LoVo (cell line): ENCODE measurements around the gene NPL.

Experiments used
- DNase-seq: peaks from one replicate; pipeline ENCODE4 v3.0.0-alpha.2; 2016; ENCODE audit warnings: low spot score

NPL gene, protein sequence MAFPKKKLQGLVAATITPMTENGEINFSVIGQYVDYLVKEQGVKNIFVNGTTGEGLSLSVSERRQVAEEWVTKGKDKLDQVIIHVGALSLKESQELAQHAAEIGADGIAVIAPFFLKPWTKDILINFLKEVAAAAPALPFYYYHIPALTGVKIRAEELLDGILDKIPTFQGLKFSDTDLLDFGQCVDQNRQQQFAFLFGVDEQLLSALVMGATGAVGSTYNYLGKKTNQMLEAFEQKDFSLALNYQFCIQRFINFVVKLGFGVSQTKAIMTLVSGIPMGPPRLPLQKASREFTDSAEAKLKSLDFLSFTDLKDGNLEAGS

DNA sequence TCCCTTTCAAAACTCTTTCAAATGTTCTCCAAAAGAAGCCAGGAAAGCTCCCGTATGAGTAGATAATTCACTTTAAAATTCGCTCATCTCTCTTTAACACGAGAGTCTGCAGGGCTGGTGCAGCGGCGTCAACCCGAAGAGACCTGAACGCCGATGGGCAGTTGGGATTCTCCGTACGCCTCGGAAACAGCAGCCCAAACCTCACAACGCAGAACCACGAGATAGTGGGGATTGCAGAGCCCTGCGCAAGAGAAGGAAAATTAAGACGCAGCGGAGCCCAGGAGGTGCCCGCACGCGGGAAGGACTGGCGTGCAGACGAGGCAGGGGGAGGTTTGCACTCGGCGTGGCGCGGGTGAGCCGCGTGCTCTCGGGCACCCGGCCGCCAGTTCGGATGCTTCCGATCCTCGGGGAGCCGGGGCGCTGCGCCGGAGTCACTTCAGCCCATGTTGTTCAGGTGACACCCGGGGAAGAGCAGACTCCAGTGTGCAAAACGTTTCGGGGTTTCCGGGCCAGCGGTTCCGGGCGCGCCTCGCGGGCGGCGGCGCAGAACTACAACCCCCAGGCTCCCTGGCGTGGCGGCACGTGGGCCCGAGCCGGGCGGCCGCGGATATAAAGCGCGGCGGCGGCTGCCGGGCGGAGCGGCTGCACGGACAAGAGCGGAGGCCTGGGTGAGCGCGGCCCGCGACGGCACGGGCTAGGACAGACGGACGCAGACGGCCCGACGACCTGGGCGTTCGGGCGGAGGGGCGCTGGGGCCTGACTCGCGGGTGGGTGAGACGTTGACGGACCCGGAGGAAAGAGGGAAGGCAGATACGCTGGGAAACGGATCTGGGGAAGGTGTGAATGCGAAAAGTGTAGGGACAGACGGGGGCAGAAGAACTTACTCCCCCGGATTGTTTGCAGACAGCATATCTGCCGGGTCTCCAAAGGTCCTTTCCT is at the start of gene NPL:
NPL (plus strand) TSS at position 636 of the 939 bp plus-strand sequence. CDS start 4,599 bp downstream, outside the sequence.
- peak; percentile 71 for DNase-seq

DNA sequence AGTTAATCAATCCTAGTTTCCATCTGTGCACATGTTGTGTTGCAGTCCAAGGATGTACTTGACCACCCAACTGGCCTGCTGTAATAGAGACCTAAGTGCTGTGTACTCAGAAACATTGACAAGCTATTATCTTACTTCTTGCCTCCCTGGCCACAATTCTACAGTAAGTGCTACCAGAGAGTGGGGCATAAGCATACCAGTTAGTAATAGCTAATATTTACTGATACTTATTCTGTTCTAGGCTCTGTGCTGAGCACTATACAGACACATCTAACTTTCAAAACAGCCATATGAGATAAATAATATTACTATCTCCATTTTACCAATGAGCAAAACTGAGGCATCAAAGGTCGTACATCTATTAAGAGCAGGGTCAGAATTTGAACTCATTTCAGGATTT is 49.5 kb upstream of the NPL start:
- no peak for DNase-seq

DNA sequence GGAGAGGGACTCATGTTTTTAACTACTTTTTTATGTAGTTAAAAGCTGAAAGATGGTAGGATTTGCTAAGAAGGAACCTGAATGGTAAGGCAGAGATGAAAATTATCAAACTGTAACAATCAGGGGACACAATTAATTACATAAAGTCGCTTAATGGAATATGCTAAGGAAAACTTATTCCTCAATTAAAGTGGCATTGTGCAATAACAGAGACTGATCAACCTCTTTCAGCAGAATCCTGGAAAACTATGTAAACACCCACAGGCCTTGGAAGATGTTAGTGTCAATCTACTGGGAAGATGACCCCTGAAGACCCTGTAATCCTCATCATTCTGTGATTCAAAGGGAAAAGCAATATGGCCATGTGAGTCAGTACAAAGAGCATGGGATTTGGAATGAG is 46.8 kb upstream of the NPL start:
- DNase-seq, result no peak

DNA sequence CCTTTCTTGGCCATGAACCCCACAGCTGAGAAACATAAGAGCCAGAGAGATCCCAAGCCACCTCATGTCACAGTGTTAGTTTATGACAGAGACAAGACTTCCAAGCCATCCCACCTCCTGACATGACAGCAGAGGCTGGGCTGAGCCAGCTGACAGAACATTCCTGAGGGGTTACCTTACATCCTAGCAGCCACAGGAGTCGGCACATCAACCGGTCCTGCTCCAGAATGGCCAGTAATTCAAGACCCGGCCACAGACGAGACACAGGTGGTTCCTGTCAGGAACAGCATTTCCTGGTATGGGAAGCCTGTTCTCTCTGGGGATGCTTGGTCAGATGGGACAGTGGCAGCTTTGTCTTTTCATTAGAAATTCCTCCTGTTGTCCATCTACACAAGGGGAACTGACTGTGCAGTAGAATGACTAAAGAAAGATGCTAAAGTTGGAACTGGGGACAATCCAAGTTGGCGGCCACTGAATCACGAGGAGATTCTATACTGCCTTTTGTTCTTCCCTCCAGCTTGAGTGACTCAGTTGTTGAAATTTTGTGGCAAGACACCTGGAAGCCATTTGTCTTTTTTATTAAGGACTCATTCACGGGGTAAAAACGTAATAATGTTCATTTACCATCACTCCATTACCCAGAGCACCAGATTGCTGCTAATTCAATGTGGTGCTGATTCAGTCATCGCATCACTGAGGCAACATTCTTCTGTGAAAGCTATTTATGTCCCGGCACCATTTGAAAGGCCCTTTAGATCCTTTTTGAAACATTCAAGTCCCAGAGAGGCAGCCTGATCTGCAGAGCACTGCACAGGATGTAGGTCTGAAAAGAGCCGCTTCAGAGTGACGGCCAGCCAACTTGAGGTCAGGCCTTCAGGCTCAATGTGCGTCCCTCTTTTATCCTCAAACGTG is 37.2 kb upstream of the NPL start:
- no peak for DNase-seq

DNA sequence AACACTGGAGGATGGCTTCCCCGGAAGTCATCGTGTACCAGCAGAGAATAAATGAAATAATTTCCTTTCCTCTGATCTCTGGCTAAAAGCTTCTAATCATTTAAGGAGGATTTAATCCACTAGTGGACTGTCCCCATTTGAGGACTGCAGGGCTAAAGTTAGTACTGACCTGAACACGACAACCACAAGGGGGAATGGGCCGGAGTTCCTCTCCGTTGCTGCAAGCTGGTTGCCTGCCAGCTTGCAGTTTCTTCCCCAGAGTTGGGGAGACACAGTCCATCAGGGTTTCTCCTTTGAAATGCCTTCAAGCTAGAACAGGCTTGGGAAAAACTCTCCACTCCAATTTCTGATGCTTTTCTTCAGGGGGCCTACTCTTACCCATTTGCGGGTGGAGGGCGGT is 35.5 kb upstream of the NPL start:
- no peak for DNase-seq

DNA sequence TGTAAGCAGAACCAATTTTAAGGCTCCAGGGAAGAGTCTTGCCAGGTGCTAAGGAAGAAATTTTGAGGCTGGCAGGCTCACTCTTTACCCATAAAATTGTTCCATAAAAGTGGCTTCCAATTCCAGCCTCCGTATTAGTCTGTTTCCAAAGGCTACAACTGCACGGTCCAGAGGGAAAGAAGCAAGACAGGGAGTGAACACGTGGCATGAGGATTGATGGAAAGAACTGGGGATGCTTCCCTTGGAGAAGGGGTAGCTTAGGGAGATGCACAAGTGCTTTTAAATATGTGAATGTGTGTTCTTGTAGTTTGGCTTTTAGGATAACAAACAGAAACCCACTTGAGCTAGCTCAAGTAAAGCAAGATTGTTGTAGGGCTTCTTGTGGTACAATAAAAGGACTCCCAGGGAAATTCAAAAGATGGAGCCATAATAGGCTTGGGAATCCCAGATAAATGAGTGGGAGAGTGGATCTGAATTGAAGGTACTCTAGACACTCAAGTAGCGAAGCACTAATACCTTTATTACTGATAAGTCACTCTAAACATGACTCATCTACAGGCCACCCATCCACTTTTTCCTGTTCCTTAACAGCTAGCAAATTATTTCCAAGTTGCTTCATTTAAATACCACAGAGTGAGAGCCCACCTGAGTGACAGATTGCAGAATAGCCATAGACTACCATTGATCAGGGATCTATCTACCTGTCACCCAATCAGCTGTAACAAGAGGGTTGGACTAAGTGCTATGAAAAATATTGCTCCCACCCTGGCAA is 34.8 kb upstream of the NPL start:
- no peak for DNase-seq

DNA sequence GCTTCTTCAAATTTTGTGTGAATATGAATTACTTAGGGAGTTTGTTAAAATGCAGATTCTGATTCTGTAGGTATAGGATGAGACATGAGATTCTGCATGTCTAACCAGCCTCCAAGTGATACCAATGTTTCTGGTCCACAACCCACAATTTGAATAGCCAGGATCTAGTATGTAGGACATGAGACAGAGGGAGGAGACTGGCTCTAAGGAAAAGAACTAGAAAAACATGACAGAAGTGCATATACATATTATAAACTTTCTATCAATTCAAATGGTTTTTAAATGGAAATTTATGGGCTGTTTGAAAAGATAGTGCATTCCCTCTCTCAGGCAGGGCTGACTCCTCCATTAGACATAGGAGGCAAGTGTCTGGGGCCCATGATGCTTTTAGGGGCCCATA is 33.9 kb upstream of the NPL start:
- DNase-seq, result no peak

DNA sequence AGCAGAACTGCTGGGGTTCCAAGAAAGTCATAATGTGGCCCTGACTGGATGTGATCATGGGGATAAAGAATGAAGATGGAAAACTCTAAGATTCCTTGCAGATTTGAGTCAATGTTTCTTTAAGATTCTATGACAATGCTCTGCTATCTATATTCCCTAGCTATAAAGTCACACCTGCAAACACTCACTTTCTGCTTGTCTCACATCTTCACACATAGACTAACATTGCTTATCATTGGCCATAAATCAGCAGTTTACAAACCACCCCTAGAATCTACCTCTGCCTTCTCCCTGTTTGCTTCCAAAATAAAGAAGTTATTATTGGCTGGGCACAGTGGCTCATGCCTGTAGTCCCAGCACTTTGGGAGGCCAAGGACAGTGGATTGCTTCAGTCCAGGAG is 33.1 kb upstream of the NPL start:
- DNase-seq, result no peak

DNA sequence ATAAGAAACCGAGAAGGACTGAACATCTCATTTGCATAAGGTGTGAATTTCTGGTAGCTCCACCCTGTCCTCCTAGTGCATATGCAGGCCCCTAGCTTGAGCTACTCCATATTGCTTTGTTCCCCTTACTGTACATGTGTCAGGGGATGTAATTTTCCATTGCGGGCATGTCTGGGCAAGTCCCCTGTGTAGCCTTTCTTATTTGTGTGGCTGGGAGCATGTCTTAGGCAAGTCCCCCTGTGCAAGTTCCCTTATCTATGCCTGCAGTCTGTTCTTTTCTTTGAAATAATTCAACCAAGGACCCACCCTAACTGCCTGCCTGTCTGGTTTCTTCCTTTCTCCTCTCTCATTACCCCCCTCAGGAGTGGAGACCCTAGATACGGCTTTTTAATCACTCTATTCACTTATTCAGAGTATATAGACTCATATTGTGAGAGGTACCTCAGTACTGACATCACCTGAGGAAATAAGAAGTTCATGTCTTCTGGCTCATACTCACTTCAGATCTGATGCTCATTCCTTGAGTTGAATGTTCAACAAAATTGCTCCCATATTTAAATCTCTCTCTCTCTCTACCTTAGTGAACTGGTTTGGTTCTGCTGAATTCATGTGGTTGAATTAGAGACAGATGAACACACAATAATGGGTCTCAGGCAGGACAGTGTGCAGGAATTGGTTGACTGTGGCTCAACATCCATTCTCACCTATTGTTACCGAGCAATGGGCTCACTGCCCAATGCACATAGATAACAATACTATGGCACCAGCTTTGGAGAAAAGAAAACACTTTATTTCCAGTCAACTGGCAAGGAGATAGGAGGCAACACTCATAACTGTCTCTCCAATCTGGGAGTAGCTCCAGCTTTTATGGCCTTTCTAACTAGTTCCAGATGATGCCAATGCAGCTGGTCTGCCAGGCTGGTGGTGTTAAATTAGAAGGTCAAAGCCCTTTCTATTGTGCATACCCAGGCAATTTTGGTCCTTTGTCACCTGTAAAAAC is 27.9 kb upstream of the NPL start:
- DNase-seq, result no peak

DNA sequence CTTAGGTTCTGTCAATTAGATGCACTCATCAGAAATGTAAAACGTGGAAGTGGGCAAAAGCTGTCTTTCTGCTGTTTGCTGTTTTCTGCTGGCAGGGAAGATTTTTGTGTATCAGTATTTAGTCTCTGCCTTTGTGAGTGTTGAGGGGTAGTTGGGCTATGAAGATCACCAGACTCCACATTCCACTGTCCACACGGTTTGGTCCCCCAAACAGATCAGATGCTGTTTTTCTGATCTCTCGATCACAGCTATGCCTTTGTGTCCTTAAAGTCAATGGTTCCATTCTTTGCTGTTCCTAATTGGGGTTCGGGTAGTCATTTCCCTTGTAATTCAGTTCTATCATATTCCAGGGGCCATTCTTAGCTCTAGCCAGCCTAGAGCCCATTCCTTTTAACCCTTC is 27.0 kb upstream of the NPL start:
- no peak for DNase-seq

DNA sequence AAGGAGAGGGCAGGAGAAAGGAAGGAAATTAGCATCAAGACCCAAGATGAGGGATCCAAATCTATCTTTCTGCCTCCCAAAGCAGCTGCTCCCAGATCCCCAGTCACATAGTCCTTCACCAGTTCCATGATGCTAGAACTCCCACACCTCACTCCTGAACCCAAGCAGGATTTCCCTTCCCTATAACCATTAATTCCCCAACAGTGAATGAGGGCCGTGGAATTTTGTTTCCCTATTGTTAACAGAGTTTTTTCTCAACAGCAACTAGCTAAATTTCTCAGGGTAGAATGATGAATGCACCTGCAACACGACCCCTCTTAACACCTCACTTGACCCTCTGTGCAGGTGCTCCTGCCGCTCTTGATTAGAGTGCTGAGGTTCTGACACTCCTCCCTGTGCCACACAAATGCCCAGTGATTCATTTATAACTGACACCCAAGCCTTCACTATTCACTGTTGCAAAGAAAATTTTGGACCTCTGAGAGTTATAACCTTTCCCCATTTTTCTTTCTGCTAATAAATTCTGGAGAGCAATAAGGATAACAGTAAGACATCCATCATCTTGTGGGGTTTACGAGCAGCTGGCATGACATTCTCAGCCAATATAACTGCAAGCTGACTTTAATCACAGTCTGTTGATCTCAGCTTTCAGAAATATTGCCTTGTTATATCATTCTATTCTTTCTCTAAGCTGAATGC is 25.4 kb upstream of the NPL start:
- DNase-seq, result no peak

DNA sequence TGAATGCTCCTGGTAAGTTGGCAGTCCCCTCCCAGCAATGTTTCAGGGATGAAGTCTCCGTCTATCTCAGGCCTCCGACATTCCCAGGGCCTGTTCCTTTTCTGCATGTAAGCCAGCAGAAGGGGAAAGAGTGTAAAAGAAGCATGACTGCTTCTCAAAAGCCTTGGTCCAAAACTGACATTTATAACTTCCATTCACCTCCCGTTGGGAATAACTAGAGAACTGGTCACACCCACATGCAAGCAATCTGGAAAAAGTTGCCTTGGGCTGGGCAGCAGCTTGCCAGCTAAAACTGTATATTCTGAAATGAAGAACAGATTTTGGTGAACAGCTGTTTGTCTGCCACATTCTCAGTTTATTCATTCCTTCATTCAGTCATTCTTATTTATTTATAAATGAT is 24.2 kb upstream of the NPL start:
- no peak for DNase-seq

DNA sequence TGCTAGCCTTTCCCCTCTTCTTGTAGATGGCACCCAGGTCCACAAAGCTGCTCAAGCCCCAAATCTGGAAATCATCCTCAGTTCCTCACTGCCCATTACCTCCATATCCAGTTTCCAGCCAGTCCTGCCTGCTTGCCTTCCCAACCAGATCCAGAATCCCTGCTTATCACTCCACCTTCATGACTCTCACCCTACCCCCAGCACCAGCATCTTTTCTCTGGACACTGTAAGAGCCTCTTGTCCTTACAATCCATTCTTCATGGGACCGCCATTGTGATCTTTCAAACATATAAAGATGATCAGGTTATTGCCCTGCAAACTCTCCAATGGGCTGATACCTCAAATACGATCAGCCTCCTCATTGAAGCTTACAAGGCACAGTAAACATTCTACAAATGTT is 23.5 kb upstream of the NPL start:
- no peak for DNase-seq

DNA sequence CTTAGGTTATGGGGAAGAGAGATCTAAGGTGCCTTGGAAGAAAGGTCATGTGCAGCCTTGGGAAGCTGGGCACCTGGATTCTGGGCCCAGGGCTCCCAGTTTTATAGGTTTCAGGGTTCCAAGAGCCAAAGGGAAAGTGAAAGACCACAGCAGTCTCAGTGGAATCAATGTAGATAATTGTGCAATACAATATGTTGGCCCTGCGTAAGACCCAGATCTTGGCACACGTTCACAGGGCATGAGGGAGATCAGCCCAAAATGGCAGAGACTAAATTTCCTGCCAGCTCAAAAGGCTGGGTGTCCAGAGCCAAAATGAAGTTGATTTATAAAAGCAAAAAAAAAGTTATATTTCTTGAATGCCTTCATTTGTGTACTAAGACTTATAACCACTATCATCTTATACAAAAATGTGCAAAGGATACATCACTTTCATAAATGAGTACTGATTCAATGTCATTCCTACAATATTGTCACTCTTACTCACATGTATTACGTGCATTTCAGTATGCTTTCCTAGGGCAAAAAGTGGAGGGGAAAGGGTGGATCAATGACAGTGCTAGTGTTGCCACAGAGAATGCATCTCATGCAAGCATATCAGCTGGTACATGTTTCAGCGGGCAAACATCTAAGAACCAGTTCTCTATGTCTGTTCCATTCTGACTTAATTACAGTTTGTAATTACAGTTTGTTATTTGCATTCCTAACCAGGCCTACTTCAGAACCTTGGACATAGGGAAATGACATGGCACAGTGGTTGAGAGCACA is 22.5 kb upstream of the NPL start:
- DNase-seq, result no peak

DNA sequence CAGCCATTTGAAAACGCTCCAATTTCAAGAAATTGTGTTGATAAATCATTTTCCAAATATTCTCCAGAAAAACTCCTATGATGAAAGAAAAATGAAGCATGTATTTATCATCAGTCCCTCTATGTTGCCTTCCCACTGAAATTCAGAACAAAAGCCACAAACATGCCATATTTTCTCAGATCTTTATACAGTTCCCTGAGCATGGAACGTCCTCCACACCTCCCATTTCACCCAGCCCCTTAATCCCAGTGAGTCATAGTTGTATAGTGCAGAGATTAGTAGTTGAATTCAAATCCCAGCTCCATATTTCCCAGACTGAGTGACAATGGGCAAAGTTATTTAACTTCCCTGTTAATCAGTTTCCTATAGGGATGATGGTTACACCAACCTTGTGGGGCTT is 20.6 kb upstream of the NPL start:
- no peak for DNase-seq

DNA sequence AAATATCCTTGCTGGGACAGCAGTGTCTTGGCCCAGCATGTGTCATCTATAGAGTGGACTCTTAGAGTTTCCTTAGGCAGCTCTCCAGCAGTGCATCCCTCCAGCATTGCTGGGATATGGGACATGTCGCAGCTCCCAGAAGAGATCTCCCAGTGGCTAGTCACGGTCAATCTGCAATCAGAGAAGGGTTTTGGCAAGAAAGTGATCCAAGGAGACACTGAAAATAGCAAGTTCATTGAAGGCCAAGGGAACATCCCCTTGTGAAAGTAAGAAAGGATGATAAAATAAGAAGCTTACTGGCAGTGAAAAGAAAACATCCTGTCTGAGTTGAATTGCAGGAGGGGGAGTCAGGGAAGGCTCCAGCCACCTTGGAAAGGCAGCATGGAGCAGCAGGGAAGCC is 19.3 kb upstream of the NPL start:
- no peak for DNase-seq

DNA sequence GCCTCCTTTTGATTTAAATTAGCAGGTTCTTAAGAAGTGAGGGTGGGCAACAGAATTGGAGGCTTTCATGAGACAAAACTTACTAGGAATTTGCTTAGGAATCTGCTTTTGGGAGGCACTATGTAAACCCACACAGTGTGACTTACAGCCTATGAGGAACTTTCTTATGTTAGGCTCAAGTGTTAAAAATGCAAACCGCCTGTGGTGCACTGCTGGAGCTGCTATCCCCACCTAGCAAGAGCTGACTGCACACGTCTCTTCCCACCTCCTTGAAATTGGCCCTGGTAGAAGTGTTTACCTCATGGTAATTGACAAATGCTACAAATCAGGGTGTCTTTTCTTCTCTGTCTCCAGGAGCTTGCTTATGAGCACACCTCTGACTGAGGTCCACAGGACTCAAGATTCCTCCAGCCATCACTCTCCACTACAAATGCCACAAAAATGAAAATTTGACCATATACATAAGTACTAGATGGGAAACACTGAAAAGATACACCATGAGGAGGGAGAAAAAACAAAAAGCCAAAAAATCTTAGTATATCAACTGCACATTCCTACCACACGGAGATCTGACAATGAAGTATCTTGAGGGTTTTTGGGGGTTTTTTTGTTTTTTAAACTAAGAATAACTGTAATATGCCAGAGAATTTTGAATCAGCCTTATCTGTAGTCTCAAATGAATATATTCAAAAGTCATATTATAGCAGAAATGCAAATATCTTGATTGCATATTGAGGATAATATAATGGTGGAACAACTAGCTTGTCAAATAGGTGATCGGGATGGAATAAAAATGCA is 18.2 kb upstream of the NPL start:
- DNase-seq, result no peak

DNA sequence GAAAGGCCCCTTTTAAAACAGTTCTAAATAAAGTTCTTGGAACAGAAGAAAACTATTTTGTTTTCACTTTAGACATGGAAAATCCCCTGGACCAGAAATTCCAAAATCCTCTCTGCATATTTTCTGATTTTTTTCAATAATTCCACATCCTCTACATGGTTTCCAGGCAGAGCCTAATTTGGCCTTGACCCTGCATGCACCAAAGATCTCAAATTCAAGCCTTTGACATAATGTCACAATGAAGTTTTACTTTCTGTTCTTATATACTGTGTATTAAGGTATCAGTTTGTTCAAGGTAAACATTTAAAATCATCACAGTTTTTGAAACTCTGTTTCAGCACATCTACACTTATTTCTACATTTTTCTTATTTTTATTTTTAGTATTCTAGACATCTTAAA is 12.2 kb upstream of the NPL start:
- no peak for DNase-seq
